Stimulated activated CD8-positive, alpha-beta memory T cell treated with anti-CD3 and anti-CD28 coated beads, Interleukin-15, amount 100 ng/mL, for 1 hour (primary cell): Measurements from ENCODE around the gene HIPK4.

Experiments used
- DNase-seq: peaks from one replicate; pipeline ENCODE4 v3.0.0-alpha.2; 2020; ENCODE audit warnings: low read depth

The HIPK4 gene

GRCh38 chr19:40366697-40367561 is 23.1 kb downstream of the HIPK4 start:
- DNase-seq, result no peak

- no peak for DNase-seq
Observed at GRCh38 chr19:40365613-40366401, 24.2 kb downstream of the HIPK4 start.

DNA sequence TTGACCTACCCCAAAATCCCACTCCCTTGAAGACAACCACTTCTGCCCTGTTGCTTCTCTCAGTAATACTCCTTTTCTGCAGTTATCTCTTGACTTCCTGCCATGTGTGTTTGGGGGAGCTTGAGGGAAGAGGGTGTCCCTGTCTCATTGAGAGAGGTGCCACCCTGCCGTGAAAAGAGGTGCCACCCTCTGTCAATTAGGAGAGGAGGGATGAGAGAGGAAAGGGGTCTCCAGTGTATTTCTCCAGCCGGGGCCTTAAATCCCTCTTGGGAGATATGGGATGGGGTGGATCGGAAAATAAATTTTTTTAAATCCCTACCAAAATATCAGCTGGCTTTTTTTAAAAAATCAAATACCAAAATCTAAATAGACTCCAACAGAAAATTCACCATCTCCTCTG is 25.0 kb downstream of the HIPK4 start:
- DNase-seq, result no peak

DNA sequence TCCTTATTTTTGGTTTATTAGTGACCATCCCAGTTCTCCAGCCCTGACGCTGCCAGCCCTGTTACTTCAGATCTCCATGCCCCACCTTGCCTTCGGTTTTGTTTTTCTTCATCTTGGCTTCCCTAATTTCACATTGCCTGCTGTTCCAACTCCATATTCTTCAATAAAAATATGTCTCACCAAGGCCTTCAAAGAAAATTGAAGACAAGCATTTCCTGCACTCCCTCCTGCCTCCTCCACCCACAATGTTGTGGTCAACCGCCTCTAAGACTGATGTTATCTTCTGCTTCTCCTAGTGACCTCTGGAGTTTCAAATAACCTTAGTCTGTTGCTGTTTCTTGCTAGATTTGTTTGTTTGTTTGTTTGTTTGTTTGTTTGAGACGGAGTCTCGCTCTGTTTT is 26.9 kb downstream of the HIPK4 start:
- DNase-seq, result no peak

DNA sequence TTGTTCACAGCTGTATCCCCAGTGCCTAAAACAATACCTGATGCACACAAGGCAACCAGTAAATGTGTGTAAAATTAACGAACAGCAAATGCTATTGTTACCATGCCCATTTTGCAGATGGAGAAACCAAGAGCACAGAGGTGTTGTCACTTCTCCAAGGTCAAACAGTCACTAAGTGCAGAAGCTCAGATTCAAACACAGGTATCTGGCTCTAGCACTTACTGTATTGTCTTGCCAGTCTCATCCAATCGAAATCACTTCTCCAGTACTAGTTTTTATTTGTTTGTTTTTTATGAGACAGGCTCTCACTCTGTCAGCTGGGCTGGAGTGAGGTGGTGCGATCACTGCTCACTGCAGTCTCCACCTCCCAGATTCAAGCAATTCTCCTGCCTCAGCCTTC is 27.8 kb downstream of the HIPK4 start:
- DNase-seq, result no peak

DNA sequence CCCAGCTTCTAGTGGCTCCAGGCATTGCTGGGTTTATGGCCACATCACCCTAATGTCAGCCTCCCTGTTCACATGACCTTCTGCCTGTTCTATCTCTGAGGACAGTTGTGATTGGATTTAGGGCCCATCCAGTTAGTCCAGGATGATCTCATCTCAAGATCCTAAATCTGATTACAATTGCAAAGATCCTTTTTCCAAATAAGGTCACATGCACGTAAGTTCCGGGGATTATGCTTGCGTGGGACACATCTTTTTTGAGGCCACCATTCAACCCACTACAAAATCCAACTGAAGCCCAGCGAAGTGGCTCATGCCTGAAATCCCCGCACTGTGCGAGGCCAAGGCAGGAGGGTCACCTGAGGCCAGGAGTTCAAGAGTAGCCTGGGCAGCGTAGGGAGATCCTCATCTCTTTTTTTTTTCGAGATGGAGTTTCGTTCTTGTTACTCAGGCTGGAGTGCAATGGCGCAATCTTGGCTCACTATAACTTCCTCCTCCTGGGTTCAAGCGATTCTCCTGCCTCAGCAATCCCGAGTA is 29.2 kb downstream of the HIPK4 start:
- no peak for DNase-seq

DNA sequence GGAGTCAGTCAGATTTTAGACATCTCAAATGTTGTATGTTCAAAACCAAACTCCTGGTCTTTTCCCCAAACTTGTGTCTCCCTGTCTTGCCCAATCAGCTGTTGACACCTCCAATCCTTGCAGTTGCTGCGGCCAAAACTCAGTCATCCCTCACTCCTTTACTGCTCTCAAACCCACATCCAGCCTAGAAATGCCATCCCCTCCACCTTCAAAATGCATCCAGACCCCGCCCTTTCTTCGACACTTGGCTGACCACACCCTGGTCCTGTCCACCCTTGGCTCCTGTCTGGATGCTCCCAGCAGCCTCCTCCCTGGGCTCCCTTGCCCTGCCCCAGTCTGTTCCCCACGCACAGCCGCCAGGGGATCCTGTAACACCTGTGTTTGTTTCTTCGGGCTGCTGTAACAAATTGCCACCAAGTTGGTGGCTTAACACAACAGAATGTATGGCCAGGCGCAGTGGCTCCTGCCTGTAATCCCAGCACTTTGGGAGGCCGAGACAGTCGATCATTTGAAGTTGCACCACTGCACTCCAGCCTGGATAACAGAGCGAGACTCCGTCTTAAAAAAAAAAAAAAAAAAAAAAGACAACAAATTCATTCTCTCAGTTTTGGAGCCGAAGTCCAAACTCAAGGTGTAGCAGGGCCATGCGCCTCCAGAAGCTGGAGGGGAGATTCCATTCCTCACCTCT is 29.8 kb downstream of the HIPK4 start:
- DNase-seq, result no peak

- DNase-seq, result no peak
Observed at GRCh38 chr19:40358773-40359172, 31.2 kb downstream of the HIPK4 start.

GRCh38 chr19:40357640-40358039 is 32.3 kb downstream of the HIPK4 start:
- no peak for DNase-seq

DNA sequence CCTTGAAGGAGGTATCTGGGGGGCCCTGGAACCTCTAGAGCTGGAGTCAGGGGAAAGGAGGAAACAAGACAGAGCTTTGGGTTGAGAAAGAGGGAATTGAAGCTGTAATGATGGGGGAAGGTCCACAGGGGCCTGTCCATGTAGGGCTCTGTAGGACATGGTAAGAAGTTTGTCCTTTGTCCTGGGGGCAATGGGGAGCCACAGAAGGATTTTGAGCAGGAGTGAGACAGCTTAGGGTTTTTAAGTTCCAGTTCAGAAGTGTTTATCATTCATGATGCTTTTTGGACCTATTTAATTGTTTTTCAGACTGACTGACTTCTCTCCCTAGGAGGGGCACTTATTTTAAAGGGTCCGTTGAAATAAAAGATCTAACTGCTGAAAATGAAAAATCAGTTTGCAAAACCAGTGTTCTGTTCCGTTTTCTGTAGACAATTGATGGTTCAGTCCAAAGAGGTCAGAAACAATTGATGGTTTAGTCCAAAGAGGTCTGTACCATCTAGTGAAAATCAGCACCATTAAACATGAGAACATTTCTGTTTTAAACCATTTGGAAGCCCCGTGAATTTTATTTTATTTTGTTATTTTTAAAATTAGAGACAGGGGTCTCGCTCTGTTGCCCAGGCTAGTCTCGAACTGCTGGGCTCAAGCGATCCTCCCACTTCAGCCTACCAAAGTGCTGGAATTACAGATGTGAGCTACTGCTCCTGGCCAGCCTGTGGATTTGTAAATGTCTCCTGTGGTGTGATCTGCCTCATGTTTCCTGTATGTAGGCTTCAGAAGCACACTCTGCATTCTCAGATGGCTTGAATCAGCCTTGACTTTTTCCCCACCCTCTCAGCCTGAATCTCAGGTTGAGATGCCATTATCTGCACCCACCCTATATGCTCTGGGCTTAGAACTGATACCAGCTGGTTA is 33.0 kb downstream of the HIPK4 start:
- no peak for DNase-seq

GRCh38 chr19:40355975-40356680 is 33.9 kb downstream of the HIPK4 start:
- no peak for DNase-seq

DNA sequence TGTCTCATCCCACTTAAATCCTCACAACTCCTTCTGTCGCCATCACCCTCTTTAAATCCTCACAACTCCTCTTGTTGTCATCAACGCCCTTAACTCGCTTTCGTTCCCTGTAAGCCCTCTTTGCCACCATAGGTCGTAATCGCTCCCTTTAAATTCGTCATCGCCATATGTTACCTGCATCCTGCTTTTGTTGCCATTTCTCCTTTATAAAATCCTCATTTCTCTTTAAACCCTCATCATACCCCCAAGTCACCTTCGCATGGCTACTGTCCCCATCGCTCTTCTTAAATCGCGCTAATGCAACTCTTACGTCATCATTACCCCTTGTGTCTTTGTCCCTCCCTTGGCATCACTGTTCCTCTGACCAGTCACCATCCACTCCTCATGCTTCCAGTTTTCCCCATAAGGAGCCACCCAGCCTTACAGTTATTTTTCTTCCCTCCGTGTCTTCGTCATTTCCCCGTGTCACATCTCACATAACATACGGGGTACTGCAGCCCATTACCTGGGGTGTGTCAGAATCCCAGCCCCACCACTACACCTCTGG is 40.9 kb downstream of the HIPK4 start:
- no peak for DNase-seq

- DNase-seq, result peak; percentile 93
Observed at GRCh38 chr19:40348125-40348913, 41.7 kb downstream of the HIPK4 start, which contains the start of the genes C19orf47 and PLD3. Gene C19orf47, minus strand, starts transcription at chr19:40348397. Its CDS starts 6,540 bp downstream, at chr19:40341857. Gene PLD3, plus strand, starts transcription at chr19:40348695. Its CDS starts 17,789 bp downstream, at chr19:40366484.

GRCh38 chr19:40344422-40344821 is 45.6 kb downstream of the HIPK4 start:
- DNase-seq, result no peak

DNA sequence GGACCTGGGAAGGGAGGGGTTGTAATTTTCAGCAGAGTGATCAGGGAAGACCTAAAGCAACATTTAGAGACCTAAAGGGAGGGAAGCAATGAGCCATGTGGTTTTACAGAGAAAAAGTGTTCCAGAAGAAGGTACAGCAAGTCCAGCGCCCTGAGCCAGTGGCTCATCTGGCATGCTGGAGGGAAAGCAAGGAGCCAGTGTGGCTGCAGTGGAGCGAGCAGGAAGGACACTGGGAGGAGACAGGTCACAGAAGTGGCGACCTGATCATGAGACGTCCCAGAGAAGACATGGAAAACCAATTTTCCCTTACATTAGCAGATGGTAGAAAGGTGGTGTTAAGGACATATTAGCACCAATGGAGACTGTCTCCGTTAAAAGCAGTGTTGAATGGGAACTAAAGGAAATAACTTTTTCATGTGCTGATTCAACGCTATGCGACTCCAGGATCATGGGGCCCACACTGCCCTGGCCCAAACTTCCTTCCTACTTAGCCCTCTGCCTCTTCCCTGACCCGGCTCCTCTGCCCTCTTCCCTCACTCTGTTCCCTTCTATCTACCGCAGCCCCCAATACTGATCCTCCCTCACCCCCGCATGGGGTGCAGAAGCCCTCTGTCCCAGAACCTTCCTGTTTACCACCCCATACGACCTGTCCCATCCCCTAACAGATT is 47.2 kb downstream of the HIPK4 start:
- no peak for DNase-seq

DNA sequence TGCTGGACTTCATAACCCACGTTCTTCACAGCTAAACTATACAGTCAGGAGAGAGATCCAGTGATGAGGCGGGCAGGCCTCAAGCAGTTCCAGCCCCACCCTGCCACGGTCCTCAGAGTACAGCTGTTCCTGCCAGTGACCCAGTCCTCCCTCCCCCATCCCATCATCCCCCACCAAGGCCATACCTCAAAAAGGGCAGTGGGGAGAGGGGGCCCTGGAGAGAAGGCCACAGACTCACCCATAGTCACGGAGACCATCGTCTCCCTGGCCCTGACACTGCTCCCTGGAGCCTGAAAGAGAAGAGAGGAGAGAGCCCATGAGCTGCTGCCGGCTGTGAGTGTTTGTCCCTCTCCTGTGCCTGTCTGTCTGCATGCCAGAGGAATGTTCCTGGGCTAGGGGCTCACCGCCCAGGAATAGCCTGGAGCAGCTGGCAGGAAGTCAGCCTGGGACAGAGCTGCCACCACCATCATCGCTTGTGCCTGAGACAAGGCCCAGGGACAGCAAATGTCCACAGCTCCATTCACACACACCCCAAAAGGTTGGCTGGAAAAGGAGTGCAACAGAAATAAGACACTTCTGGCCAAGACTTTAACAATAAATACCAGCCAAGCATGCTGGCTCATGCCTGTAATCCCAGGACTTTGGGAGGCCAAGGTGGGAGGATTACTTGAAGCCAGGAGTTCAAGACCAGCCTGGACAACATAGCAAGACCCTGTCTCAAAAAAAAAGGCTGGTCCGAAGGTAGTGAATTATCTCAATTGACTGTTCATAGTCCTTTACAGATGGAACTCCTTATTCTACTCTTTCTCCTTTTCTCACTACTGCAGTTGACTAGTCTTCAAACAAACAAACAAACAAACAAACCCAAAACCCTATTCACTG is 48.1 kb downstream of the HIPK4 start:
- DNase-seq, result no peak

GRCh38 chr19:40339018-40339728 is 50.8 kb downstream of the HIPK4 start:
- DNase-seq, result no peak
